Activated T-cell treated with anti-CD3 and anti-CD28 coated beads, Interleukin-2, amount 50 U/mL, for 72 hours (primary cell): ENCODE results near the gene FOXP1. TPM values are rescaled to one million over a fixed set of nuclear protein-coding genes. Genes with fewer than 3 reads are reported as not detected.

Experiments
- ATAC-seq, 2 donors: fragments of 150-1000 bp; cut with Tn5 transposase; replicated peaks in 1 of 2; 2 replicates each; pipeline ENCODE4 v1.10.0; 2021; ENCODE audit warnings: moderate library complexity in 2 of 2, mild to moderate bottlenecking in 1 of 2
- DNase-seq, 2 donors: peaks; one replicate each; pipeline ENCODE4 v3.0.0; 2021 to 2022; ENCODE audit warnings: mixed read lengths in 1 of 2
- H3K27ac Mint-ChIP-seq: one replicate; pipeline ENCODE4 v1.8.0; 2022; ENCODE audit warnings: mild to moderate bottlenecking, moderate library complexity, mixed read lengths
- H3K27me3 Mint-ChIP-seq: one replicate; pipeline ENCODE4 v1.8.0; 2022; ENCODE audit warnings: low read depth, mixed read lengths
- H3K36me3 Mint-ChIP-seq, 2 donors: one replicate each; pipeline ENCODE4 v1.8.0; 2022; ENCODE audit warnings: mixed read lengths in 2 of 2, mild to moderate bottlenecking in 1 of 2; ENCODE audit not compliant: insufficient read depth in 2 of 2
- H3K4me1 Mint-ChIP-seq: one replicate; pipeline ENCODE4 v1.8.0; 2022; ENCODE audit warnings: low read depth, mixed read lengths
- H3K4me3 Mint-ChIP-seq, 2 donors: one replicate each; pipeline ENCODE4 v1.8.0; 2022; ENCODE audit warnings: mild to moderate bottlenecking in 2 of 2, mixed read lengths in 2 of 2, moderate library complexity in 2 of 2
- H3K9me3 Mint-ChIP-seq, 2 donors: one replicate each; pipeline ENCODE4 v1.8.0; 2022; ENCODE audit warnings: mixed read lengths in 2 of 2
- total RNA-seq, 2 donors: library from RNA; stranded (reverse); gene quantifications; one replicate each; pipeline ENCODE4 v1.2.3, GENCODE V29; 2022

FOXP1 gene
- total RNA-seq, 2 donors from 2014 or later = 124 to 156 TPM

DNA sequence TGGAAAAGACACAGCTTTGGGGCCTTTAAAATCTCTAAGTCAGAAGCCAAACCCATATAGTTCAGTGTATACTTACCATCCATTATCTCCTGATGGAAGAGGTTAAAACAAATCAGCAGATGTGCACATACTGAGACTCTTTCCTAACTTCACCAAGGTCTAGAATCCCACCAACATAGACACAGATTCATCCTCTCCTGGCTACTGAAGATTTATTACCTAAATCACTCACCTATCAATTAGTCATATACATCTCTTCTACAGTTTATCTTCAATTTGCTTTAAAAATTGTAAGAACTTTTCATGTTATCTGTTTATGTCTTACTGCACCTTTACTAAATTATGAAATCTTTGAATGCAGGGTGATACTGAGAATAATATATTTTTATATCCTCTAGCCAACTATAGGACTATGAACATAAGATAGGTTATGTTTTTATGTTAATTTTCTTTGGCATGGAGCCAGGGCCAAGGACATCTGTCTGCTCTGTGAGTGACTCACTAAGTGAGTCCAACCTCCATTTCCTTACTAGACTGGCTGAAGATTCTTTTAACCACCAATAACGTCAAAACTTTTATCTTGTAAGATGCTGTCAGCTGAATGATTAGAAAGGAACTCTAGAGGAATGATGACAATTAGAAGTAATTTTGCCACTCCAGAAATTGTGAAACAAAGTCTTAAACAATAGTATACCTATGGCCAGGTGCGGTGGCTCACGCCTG, 397.6 kb downstream of the FOXP1 start:
- Mint-ChIP-seq H3K4me3 (peak overlapping the region; percentile 36 to 47), H3K27me3 (no peaks in the 10 kb centered on the region), H3K9me3 (no peaks in the 10 kb centered on the region), H3K36me3 (peaks cover 0 to 8% of the 10 kb centered on the region in 2 donors), H3K27ac (peak overlapping the region; percentile 89), H3K4me1 (peaks cover 80% of the 10 kb centered on the region)
- peak; percentile 37 to 48 for DNase-seq
- ATAC-seq = peak; percentile 82 to 89

DNA sequence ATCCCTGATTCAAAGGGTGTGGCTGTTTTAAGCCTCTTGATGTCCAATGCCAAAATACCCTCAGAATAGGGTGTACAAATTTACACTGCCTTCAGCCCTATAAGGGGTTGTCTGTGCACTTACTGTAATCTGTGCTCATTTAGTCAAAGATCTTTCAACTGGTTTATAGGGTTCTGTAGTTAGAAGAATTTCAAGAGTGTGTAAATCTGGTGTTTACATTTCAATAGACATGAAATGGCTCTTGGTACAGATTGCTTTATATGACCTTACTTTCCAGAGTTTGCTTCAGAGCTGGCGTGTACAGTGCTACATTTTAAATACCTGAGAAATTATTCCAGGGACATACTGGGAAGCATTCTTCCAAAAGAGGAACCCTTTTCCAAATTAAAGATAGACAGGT, 399.3 kb downstream of the FOXP1 start:
- Mint-ChIP-seq H3K27me3 (no peaks in the 10 kb centered on the region), H3K9me3 (no peaks in the 10 kb centered on the region), H3K36me3 (peaks cover 0 to 9% of the 10 kb centered on the region in 2 donors), H3K27ac (no peak overlapping the region), H3K4me3 (no peak overlapping the region), H3K4me1 (peaks cover 66% of the 10 kb centered on the region)
- DNase-seq = no peak
- no peak for ATAC-seq

GRCh38 chr3:71183549-71183948, 400.0 kb downstream of the FOXP1 start:
- no peak for ATAC-seq
- no peak for DNase-seq
- no peak overlapping the region for H3K4me3 Mint-ChIP-seq
- H3K36me3 Mint-ChIP-seq = peaks cover 0 to 9% of the 10 kb centered on the region in 2 donors
- H3K27ac Mint-ChIP-seq = no peak overlapping the region
- H3K27me3 Mint-ChIP-seq = no peaks in the 10 kb centered on the region
- peaks cover 59% of the 10 kb centered on the region for H3K4me1 Mint-ChIP-seq
- H3K9me3 Mint-ChIP-seq = no peaks in the 10 kb centered on the region

DNA sequence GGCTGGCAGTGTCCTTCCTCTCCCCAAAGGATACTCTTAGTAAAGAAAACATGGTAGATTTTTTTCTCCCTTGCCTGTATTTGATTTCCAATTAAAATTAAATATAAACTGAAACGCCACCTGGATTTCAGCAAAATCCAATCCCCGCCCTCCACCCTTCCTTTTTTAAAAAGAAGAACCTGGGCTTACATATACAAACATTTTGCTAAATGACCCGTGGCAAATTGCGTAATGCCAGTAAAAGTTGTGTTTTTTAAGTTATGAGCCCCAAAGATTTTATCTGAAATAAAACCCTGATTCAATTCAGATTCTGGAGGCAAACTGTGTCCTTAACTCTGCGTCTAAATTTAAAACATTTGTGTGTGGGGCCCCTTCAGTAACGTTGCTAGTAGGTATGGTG, 403.0 kb downstream of the FOXP1 start:
- no peaks in the 10 kb centered on the region for H3K27me3 Mint-ChIP-seq
- DNase-seq (no peak), ATAC-seq (no peak)
- H3K27ac Mint-ChIP-seq = no peak overlapping the region
- H3K9me3 Mint-ChIP-seq = no peaks in the 10 kb centered on the region
- H3K4me3 Mint-ChIP-seq = no peak overlapping the region
- H3K4me1 Mint-ChIP-seq = peaks cover 35% of the 10 kb centered on the region
- H3K36me3 Mint-ChIP-seq = peaks cover 0 to 9% of the 10 kb centered on the region in 2 donors

- Mint-ChIP-seq H3K27me3 (no peaks in the 10 kb centered on the region), H3K4me1 (peaks cover 29% of the 10 kb centered on the region)
Observed at GRCh38 chr3:71177375-71177774, 406.2 kb downstream of the FOXP1 start.

DNA sequence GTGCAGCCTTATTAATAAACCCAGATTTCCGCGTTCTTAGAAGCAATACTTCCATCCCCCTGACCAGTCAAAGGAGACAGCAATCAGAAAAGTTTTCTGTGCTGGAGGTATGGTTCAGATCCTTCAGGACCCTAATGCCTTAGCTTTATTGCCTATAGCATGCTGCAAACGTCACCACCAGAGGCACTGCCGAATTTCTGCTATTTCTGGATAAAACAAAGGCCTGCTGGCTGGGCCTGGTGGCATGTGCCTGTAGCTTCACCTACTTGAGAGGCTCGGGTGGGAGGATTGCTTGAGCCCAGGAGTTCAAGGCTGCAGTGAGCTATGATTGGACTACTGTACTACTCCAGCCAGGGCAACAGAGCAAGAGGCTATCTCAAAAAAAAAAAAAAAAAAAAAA, 407.2 kb downstream of the FOXP1 start:
- Mint-ChIP-seq H3K27ac (no peak overlapping the region), H3K27me3 (no peaks in the 10 kb centered on the region), H3K9me3 (no peaks in the 10 kb centered on the region), H3K4me3 (no peak overlapping the region), H3K4me1 (peaks cover 26% of the 10 kb centered on the region), H3K36me3 (peaks cover 0 to 10% of the 10 kb centered on the region in 2 donors)
- ATAC-seq (no peak), DNase-seq (no peak)

More at GRCh38 chr3:71177375-71177774, 406.2 kb downstream of the FOXP1 start:
- DNase-seq = no peak
- Mint-ChIP-seq H3K9me3 (no peaks in the 10 kb centered on the region), H3K36me3 (peaks cover 0 to 10% of the 10 kb centered on the region in 2 donors), H3K27ac (no peak overlapping the region), H3K4me3 (no peak overlapping the region)
- no peak for ATAC-seq

- H3K36me3 Mint-ChIP-seq = peaks cover 0 to 4% of the 10 kb centered on the region in 2 donors
- H3K9me3 Mint-ChIP-seq = no peaks in the 10 kb centered on the region
- peaks cover 20% of the 10 kb centered on the region for H3K4me1 Mint-ChIP-seq
- no peak for DNase-seq
- no peak for ATAC-seq
- no peak overlapping the region for H3K4me3 Mint-ChIP-seq
- no peaks in the 10 kb centered on the region for H3K27me3 Mint-ChIP-seq
- H3K27ac Mint-ChIP-seq = no peak overlapping the region
Observed at GRCh38 chr3:71175691-71176365, 407.7 kb downstream of the FOXP1 start.

- peaks cover 35% of the 10 kb centered on the region for H3K4me1 Mint-ChIP-seq
- peak overlapping the region; percentile 18 for H3K27ac Mint-ChIP-seq
- no peak for ATAC-seq
- H3K9me3 Mint-ChIP-seq = no peaks in the 10 kb centered on the region
- peaks cover 0 to 4% of the 10 kb centered on the region in 2 donors for H3K36me3 Mint-ChIP-seq
- H3K27me3 Mint-ChIP-seq = no peaks in the 10 kb centered on the region
- DNase-seq = no peak
- H3K4me3 Mint-ChIP-seq = no peak overlapping the region
Observed at GRCh38 chr3:71172951-71173350, 410.6 kb downstream of the FOXP1 start.

GRCh38 chr3:71172189-71172588, 411.3 kb downstream of the FOXP1 start:
- no peak for DNase-seq
- Mint-ChIP-seq H3K4me1 (peaks cover 38% of the 10 kb centered on the region), H3K36me3 (peaks cover 0 to 6% of the 10 kb centered on the region in 2 donors), H3K9me3 (no peaks in the 10 kb centered on the region), H3K4me3 (no peak overlapping the region), H3K27me3 (no peaks in the 10 kb centered on the region), H3K27ac (no peak overlapping the region)
- no peak for ATAC-seq

DNA sequence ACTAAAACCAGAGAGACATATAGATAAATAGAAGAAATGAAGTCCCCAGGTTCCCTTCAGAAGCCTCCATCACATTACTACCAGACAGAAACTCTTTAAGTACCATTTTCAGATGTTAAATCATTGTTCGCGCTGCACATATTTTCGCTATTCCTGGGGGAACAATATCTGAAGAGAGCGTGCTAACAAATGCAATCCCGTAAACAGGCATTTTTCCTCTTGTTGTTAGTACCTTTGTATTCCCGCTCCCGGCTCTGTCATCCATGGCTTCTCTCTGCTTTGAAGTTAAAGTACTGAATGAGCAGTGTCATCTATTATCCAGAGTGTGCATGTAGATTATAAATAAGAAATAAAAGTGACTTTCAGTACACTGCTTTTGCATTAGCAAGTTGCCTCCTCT, 412.3 kb downstream of the FOXP1 start:
- Mint-ChIP-seq H3K4me3 (no peak overlapping the region), H3K9me3 (no peaks in the 10 kb centered on the region), H3K27me3 (no peaks in the 10 kb centered on the region), H3K36me3 (peaks cover 3 to 13% of the 10 kb centered on the region in 2 donors), H3K4me1 (peaks cover 35% of the 10 kb centered on the region), H3K27ac (no peak overlapping the region)
- ATAC-seq (no peak), DNase-seq (no peak)

DNA sequence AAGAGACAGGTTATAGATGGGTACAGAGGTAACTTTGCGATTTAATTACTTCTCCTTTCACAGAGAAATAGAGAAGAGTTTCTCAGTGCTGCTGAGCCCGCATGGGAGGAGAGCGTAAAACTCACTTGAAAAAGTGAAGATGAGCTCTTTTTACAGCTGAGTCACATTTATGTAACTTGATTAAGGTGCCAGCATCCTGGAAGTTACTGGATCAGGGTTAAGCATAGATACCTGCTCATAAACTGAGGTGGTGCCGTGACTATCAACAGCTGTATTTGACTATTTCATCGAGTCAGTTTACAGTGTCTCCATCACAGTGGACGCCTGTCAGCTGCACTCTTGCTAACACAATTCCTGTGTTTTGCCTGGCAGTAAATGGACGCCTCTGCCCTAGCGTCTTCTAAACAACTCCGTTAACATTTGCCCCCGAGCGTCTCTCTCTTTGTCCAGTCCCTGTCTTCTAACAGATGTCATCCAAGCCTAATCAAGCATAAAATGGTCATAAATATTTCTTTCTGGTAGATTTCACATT, 414.6 kb downstream of the FOXP1 start:
- H3K27ac Mint-ChIP-seq = no peak overlapping the region
- H3K36me3 Mint-ChIP-seq = peaks cover 6 to 19% of the 10 kb centered on the region in 2 donors
- no peak for DNase-seq
- ATAC-seq = no peak
- no peaks in the 10 kb centered on the region for H3K27me3 Mint-ChIP-seq
- H3K9me3 Mint-ChIP-seq = peaks cover 0 to 4% of the 10 kb centered on the region in 2 donors
- H3K4me3 Mint-ChIP-seq = no peak overlapping the region
- peaks cover 43% of the 10 kb centered on the region for H3K4me1 Mint-ChIP-seq

DNA sequence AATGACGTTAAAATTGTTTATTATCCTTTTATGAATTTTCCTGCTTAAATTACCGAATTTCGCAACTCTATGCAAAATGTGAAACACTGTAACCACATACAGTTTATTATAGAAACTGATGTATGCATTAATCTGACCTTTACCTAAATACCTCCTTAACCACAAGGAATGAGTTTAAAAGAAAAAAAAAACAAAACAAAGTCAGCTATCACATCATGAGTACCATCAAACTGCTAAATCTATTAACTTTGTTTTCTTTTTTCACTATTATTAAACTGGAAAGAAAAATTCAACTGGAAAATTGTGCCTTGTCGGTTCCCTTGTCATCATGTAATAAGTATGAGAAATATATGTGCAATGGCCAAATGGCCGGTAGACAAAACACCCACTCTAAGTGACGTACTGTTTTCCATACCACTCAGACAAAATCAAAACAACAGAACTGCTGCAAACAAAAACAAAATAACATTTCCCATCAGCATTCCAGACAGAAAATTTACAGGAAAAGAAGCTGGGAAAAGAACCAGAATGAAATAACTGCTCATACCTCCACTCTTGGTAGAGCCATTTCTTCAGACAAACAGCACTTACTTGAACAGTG, 415.3 kb downstream of the FOXP1 start:
- peaks cover 0 to 4% of the 10 kb centered on the region in 2 donors for H3K9me3 Mint-ChIP-seq
- H3K36me3 Mint-ChIP-seq = peaks cover 6 to 19% of the 10 kb centered on the region in 2 donors
- H3K4me1 Mint-ChIP-seq = peaks cover 40% of the 10 kb centered on the region
- no peak overlapping the region for H3K27ac Mint-ChIP-seq
- no peak for DNase-seq
- no peaks in the 10 kb centered on the region for H3K27me3 Mint-ChIP-seq
- H3K4me3 Mint-ChIP-seq = no peak overlapping the region
- no peak for ATAC-seq
